HG02759 (cell line): ENCODE measurements around the gene TPBGL.

Experiments used
- ATAC-seq: cut with Tn5 transposase; IDR thresholded peaks from one replicate; pipeline ENCODE4 v1.9.1; 2021; ENCODE audit warnings: mild to moderate bottlenecking, moderate library complexity; ENCODE audit not compliant: unreplicated experiment

Gene TPBGL

DNA sequence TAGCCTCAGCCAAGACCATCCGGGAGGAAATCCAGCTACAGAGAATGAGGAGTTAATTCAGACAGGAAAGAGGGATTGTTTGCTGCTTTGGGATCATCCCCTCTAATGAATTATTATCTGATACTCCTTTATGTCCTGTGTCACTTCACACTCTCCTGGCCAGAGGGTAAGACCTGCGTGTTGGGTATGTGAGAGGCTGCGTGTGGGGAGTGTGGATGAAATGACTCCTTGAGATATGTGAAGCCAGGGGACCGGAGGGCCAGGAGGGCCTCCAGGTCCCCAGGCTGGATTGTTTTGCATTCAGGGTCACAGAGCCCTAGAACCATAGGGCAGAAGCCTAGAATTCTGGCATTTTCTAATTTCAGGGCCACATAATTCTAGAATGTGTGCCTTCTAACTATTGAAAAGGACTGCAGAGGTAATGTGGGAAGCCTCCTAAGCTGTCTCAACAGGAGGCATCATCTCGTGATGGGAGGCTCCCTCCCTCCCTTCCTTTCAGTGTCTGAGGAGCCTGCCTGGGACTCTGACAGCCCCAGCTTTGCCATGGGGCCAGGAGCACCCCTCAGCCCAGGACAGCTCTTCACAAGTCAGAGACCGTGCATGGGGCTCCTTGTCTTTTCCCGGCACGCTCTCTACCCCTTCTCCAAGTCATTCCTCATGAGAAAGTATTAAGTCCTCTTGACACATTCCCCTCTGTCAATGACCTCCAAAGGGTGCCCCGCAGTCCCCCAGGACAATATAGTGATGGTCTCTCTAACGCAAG lies 3.7 kb downstream of the TPBGL start:
- no peak for ATAC-seq

DNA sequence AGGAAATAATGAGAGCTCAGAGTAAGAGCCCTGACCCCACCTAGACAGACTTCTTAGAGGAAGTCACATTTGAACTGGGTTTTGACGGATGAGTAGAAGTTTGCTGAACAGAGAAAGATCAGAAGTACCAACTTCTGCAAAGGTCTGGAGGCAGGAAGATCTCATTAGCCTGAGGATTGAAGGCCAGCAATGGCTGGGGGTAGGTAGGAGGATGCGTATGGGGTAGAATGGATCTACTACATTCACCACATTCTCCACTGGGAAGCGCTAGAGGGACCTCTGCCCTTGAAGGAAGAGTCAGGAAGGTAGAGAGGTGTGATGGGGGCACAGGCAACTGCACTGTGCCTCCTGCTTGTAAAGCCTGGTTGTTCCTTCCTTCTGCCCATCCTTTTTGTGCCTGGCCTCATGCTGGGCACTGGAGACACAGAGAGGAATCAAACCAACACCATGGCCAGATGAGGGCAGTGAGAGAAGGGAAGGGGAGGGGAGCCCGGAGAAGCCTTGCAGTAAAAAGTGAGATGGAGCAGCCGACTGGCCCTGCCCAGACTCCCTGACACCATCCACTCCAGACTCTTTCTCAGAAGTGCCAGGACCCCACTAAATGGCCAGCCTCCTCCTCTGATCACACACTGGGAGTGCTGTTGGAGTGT lies 4.9 kb downstream of the TPBGL start:
- no peak for ATAC-seq

DNA sequence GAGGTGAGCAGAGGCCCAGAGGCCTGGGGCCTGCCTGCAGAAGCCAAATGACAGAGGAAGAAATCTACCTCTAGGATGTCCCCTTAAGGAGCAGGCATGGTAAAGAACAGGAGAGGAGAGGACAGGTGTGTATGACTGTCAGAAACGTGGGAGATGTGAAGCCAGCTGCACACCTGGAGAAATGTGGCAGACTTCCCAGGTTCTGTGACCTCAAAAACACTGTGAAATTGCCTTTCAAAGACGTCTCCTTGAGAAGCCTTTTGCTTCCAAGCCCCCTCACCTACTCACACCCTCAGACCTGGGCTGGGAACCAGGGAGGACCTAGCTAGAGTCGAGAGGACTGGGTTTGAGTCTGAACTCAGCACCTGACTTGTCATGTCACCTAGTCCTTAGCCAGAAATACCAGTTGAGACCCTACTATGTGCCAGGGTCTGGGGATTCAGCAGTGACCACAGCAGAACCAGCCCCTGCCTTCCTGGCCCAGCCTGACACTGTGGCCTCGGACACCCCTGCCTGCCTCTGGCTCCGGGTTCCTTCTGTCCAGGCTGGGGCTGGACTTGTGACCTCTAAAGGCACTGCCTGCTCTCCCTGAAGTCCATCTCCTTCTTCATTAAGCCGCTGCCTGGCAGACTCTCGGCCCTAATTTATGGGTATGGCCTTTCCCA lies 5.6 kb downstream of the TPBGL start:
- ATAC-seq: no peak

DNA sequence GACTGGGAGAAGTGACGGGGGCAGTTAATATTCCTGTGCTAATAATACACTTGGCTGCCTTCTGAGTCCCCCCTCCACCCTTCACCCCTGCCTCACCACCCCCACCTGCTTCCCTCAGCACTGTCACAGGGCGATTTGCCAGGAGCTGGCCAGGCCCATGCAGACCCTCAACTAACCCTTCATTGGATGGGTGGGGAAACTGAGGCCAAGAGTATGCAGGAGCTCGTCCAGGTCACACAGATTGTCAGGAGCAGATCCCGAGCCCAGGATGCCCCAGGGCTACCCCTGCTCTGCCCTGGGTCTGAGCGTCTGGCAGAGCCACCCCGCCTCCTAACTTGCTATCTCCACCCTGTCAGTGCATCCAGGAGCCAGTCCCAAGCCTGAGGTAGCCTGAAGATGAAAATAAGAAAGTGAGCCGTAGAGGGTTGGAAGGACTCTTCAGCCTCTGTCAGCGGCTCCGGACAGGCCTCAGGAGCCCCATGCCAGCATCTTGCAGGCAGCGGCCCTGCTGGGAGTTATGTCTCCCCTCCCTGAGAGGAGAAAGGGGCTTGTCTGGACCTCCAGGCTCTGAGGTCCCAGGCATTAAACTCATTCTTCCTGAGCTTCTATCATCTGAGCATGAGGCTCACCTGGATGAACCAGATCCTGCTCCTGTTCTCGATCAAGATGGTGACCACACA lies 6.2 kb downstream of the TPBGL start:
- no peak for ATAC-seq

DNA sequence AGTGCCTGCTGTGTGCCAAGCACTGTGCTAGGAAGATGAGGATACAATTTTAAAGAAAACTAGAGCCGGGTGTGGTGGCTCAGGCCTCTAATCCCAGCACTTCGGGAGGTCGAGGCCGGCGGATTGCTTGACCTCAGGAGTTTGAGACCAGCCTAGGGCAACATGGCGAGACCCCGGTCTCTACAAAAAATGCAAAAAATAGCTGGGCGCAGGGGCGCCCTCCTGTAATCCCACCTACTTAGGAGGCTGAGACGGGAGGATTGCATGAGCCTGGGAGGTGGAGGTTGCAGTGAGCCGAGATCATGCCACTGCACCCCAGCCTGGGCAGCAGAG lies 8.3 kb downstream of the TPBGL start:
- ATAC-seq: no peak

DNA sequence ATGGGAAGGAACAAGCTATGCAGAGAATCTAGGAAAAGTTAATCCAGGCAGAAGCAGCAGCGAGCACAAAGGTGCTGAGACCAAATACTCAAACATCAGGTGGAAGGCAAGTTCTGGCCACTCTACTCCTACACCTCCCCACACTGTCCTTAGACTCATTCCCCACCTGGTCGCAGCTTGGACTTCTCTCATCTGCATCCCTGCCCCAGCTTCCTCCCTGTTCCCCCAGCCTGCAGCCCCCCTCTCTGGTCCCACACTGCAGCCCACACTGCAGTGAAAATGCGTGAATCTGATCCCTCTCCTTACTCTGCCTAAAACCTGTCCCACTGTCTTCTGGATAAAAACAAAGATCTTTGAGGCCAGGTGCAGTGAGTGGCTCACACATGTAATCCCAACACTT lies 9.1 kb downstream of the TPBGL start:
- ATAC-seq: no peak

DNA sequence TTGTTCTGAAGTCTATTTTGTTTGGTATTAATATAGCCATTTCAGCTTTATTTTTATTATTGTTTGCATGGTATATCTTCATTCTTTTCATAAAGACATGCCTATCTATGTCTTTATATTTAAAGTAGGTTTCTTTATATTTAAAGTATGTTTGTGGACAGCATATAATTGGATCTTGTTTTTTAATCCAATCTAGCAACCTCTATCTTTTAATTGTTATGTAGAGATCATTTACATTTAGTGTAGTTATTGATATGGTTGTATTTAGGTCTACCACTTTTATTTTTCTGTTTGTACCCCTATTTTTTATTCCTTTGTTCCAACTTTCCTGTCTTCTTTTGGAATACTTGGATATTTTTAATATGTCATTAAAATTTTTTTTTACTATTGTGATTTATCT lies 13.8 kb downstream of the TPBGL start:
- no peak for ATAC-seq

DNA sequence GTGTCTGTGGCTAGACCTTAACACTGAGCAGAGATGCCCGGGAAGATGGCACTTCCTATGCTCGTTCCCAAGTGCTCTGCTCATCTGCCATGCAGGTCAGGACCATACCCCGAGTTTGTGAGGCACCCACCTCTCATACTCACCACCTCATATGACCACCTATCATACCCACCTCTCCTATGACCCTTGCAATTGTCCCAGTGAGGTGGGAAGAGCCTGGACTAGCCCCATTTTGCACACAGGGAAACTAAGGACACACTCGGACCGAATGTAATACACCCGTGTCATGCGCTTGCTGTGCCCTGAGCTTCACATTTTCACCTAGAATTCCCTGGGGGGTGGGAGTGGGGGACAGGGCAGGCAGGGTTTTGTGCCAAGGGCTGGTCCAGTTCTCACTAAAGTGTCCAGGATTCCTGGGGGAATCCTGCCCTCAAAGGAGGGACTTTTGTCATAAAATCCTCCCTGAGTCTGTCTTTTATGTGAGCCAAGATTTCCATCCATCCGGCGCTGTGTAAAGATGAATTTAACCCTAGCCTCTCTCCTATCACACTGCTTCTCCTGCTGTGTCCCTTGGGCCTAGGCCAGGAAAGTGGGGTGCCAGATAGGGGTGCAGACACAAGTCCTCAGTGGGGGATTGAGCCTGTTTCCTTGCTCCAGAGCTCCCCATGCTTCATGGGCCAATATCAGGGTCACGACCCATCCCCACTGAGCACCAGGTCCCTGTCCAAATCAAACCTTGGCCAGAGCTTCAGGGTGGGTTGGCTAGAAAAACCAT lies 20.0 kb downstream of the TPBGL start:
- no peak for ATAC-seq

DNA sequence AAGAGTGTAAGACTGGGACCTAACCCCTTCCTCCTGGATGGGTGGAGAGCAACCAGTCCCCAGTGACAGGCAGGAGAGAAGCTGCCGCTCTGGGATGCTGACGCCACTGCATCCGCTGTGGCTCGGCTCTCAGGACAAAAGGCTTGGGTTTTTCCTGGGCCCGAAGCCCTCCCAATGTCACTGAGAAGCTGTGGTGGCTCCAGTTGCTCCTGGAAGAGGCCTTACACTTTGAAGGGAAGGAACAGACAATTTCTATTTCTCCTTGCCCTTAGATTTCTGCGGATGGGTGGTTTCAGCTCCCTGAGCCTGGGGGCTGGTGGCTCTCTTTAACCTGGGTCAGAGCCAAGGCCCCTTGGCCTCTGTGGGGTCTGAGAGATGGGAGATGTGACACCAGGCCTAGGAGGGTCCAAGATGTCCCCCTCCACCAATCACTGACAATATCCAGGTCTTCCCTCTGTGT lies 21.4 kb downstream of the TPBGL start:
- ATAC-seq: no peak

DNA sequence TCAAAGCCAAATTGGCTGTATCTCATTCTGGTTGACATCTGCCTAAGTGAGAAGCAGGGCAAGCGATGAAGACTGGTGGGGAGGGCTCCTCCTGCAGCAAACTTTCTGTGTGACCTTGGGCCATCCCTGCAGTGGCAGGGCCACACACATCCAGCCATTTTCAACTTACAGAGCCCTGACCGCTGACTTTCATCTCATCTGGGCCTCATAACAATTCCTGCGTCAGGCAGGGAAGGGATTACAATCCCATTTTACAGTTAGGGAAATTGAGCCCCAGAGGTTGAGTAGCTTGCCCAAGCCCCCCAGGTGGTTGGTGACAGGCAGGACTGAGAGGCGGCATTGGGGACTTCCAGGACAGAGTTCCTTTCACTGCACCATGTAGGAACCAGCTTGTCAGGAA lies 21.9 kb downstream of the TPBGL start:
- no peak for ATAC-seq

DNA sequence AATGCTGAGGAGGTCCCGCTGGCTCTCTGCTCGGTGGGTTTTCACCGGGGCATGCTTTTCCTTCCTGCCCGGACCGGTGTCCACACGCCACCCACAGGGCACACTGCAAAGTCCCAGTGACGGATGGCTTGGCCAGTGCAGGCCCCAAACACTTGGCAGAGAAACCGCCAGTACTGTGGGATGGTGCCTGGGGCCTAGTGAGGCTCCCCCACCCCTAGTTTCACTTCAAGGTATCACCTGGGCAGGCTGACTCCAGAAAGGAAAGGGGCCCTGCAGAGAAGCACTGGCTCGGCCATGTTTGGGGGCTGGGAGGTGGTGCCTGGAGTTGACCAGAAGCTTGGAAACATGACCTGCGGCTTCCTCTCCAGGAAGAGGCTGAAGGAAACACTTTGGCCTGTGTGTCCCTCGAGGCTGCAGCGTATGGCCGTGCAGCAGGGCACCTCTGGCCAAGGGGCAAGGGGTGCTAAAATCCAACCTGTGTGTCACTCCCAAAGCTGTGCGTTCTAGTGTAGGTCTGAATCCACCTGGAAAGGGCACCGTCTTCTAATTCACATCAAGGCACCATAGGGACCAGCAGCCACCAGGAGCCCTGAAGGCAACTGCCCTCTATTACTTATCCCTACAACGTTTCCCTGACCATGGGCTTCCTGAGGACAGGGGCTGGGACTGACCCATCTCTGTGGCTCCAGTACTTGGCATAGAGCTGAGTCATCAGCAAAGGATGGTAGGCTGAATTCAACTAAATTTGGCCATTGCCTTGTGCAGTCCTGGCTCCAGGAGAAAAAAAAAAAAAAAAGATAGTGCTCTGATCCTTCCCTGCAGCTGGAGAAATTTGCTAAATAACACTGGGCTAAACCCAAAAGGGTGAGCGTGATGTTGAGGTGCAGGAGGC lies 22.6 kb downstream of the TPBGL start:
- no peak for ATAC-seq

DNA sequence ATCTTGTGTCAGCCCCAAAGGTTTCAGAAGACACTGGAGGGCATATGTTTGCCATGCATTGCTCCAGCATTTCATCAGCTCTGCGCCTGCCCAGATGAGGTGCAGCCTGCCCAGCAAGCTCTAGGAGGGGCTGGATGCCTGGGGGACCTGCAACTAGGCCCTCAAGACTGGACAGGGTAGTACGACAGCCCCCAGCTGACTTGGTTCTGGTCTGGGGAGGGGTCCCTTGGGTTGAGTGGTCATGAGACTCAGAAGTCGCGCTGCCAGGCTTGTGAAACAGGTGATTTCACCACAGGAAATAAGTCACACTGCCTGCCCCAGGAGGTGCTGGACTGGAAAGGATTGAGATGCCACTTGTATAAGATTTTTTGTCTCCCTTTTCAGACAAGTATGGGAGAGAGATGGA lies 23.4 kb downstream of the TPBGL start:
- no peak for ATAC-seq

DNA sequence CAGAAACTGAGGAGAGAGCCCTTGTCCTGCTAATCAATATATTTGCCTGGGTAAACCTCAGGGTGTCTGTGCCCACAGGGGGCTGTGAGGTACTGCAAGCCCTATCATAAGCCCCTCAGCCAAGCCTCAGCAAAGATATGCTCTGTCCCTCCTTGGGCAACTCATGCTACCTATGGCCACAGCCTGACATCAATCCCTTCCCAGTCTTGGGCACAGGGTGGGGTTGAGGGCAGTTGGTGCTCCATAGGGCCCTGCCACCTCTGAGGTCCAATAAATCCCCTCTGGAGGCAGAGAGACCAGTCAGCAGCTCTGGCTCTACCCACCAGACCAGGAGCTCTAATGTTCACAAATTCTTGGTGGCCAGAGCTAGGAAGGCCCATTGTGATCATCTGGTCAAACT lies 23.8 kb downstream of the TPBGL start:
- ATAC-seq: no peak

DNA sequence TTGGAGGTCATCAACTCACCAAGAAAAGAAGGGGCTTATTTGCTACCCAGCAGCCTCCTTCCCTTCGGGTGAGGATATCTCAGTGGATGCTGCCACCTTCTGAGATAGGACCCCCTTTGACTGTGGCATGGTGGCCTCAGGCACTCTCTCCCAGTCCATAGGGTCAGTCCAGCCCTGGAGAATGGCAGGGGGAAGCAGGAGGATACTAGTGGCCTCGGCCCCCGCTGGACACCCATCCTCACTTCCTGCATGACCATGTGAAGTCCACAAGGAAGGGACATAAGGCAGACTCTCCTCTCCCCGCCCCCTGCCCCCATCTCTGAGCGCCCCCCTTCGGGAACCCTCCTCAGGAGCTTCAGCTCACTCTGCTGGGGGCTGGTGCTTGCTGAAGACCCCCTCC lies 24.4 kb downstream of the TPBGL start:
- ATAC-seq: no peak

DNA sequence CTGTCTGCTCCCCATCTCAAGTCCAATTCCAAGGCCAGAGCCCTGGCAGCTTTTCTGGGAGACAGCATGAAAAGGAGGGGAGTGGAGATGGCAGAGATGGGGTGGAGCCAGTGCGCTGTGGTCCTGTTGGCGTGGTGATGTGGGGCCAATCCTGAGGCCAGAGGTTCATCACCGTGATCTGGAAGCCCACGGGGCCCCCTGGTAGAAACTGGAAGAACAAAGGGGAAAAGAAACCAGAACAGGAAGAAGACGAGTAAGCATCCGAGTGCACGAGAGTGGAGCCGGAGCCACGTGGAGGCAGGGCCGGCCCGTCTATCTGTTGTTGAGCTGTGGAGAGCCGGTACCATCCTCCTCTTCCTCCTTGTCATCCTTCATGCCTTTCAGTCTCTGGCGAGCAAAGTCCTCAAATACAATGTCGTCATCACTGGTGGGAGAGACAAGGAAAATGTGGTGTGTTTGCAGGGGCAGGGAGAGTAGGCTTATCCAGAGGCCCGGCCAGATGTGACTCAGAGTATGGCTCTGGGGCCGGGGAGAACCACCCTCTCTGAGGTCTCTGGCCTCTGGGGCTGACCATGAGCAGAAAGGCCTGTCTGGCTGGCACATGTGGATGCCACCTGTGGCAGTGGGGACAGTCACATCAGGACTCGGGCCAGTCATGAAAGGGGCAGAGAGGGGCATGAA lies 25.4 kb downstream of the TPBGL start:
- ATAC-seq: no peak

DNA sequence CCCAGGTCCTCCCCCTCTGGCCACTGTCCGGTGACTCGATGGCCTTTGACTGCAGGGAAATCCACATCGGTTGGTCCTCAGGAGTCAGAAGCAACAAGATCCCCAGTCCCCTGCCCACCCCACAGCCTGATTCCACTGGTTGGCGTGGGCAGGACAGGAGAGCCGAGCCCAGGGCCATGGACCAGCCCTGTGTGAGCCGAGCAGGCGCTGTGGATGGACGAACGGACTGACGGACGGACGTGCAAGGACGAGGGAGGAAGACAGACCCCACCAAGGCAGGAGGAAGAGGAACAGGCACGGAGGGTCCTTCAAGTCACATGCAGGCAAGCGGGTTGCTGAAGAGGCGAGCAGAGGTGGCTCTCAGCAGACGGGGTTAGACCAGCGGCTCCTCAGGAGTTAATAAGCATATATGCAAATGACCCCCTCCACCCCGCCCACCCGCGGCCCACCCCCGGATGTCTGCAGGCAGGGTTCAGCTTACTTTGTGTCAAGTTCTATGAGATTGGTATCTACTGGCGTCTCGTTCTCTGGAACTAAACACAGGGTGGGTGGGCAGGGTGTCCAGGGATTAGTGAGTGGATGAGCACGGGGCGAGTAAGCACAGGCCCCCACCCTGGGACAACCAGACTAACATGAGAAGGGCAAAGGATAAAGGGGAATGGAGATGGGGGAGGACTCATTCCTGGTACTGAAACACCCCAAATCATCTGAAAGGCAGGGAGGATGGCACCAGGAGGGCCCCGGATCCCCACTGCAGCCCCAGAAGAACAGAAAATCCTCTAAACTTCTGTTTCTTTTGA lies 26.8 kb downstream of the TPBGL start:
- no peak for ATAC-seq

DNA sequence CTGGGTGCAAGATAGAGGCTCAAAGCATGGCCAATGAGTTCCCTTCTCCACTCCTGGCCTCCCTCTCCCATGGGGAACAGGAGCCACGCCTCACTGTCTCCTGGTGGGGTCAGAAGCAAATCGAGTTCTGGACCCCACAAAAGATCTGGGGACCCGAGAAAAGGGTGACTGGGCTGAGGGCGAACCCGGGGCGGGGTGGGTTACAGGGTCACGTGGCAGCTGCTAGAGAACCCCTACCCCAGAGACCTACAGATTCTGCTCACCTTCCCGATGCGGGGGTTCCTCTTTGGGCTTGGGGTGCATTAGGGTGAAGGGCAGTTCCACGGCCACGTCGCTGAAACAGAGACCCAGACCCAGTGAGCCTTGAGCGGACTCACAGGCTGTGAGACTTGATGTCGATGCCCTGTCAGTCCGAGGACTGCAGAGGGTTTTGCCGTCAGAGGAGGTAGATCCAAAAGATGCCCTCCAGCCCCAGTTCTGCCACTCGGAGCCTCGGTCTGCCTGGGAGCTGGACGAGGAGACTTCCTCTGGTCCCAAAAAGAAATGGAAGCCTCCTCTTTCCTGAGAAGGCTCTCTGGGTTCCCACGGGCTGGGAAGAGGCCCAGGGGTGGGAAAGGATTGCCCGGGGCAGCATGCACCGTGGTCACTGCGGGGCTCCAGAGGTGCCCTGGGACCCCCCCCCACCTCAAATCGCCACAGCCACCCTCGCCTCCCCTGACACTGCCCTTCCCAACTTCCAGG lies 28.2 kb downstream of the TPBGL start:
- no peak for ATAC-seq

DNA sequence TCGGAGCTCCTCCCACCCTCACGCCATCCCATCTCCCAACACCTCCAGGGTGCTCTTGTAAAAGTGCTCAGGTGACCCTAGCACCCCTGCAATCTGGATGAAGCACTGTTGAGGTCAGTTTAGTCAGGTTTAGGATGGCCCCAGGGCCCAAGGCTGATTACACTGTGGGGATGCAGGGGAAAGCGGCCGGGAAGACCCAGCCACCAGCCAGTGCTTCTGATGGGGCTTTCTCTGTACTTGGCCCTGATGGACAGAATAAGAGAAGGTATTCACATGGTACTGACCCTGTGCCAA lies 28.7 kb downstream of the TPBGL start:
- ATAC-seq: no peak
